Endothelial cell of umbilical vein (primary cell): ENCODE results near the gene SKAP1.

Experiments used
- CTCF ChIP-seq, 2 donors: IDR thresholded peaks; 1 replicate in 1 of 2; 2 replicates in 1 of 2; pipeline ENCODE4 v1.5.1; 2011; ENCODE audit warnings: low read length in 2 of 2, mild to moderate bottlenecking in 2 of 2, moderate library complexity in 2 of 2, control low read depth in 1 of 2, inconsistent platforms in 1 of 2, low read depth in 1 of 2; ENCODE audit not compliant: insufficient read depth in 1 of 2; ENCODE audit errors: extremely low read depth in 1 of 2
- EZH2 ChIP-seq: IDR thresholded peaks from 2 replicates; pipeline ENCODE4 v1.6.1; 2012; ENCODE audit warnings: borderline replicate concordance, low read depth, mild to moderate bottlenecking, moderate library complexity, low read length, inconsistent platforms; ENCODE audit not compliant: severe bottlenecking
- POLR2A ChIP-seq: IDR thresholded peaks from 2 replicates; pipeline ENCODE4 v1.6.1; 2012; ENCODE audit warnings: low read depth, mild to moderate bottlenecking, control low read depth, low read length
- POLR2AphosphoS5 ChIP-seq: IDR thresholded peaks from 2 replicates; pipeline ENCODE4 v1.6.1; 2012; ENCODE audit warnings: low read depth, mild to moderate bottlenecking, control low read depth, low read length, moderate library complexity; ENCODE audit not compliant: insufficient read depth

GRCh38 chr17:48285614-48286013 lies 144.4 kb downstream of the SKAP1 start:
- TF ChIP-seq POLR2AphosphoS5 (no peak), POLR2A (no peak), CTCF (IDR thresholded peaks at IDR 0.05; ENCODE audit: extremely low read depth in 1 of 2, insufficient read depth in 1 of 2, low read depth in 1 of 2, low read length in 2 of 2) (no peak), EZH2 (no peak)
